Tibial nerve (tissue), 4 donors: Measurements from ENCODE around the gene FRY. TPM values are rescaled to one million over a fixed set of nuclear protein-coding genes. Genes with fewer than 3 reads are reported as not detected.

Experiments used
- DNase-seq, 2 donors: peaks; one replicate each; pipeline ENCODE4 v3.0.0-alpha.2; 2019; ENCODE audit warnings: low spot score in 2 of 2
- H3K27ac ChIP-seq, 4 donors: fragments of 200-600 bp; sonication (generic) in 3 of 4; one replicate each; pipeline ENCODE4 v1.5.1; 2017 to 2019; ENCODE audit warnings: mild to moderate bottlenecking in 1 of 4
- H3K27me3 ChIP-seq, 2 donors: fragments of 200-600 bp; sonication (generic) in 1 of 2; one replicate each; pipeline versions ENCODE4 v1.5.1 to v1.6.0; 2017 to 2019
- H3K36me3 ChIP-seq, 3 donors: fragments of 200-600 bp; sonication (generic); one replicate each; pipeline ENCODE4 v1.5.1; 2018 to 2019
- H3K4me1 ChIP-seq, 4 donors: fragments of 200-600 bp; sonication (generic) in 3 of 4; one replicate each; pipeline ENCODE4 v1.5.1; 2017 to 2019
- H3K4me3 ChIP-seq, 4 donors: fragments of 200-600 bp; sonication (generic) in 3 of 4; one replicate each; pipeline ENCODE4 v1.5.1; 2017 to 2019; ENCODE audit warnings: mild to moderate bottlenecking in 1 of 4, moderate library complexity in 1 of 4
- H3K9me3 ChIP-seq, 4 donors: fragments of 200-600 bp; sonication (generic) in 3 of 4; one replicate each; pipeline ENCODE4 v1.5.1; 2017 to 2019
- CTCF ChIP-seq, 5 experiments: fragments of 200-600 bp in 3 of 5; fragments of 450-650 bp in 2 of 5; sonication (generic) in 3 of 5; IDR thresholded peaks; one replicate each; pipeline ENCODE4 v1.5.1; 2016 to 2019; ENCODE audit warnings: antibody characterized with exemption in 5 of 5, mild to moderate bottlenecking in 3 of 5, moderate library complexity in 2 of 5
- EP300 ChIP-seq, 2 donors: sonication (generic); formaldehyde crosslinking; IDR thresholded peaks; one replicate each; pipeline ENCODE4 v1.6.1; 2017; ENCODE audit warnings: antibody characterized with exemption in 2 of 2, mild to moderate bottlenecking in 1 of 2
- POLR2A ChIP-seq, 2 donors: fragments of 450-650 bp; IDR thresholded peaks; one replicate each; pipeline ENCODE4 v1.6.1; 2017; ENCODE audit warnings: antibody characterized with exemption in 2 of 2, mild to moderate bottlenecking in 2 of 2, moderate library complexity in 2 of 2
- WGBS, 2 donors: methylation state at CpG; one replicate each; pipeline ENCODE4 v1.1.5; 2018; 5-methylcytosine and 5-hydroxymethylcytosine counted together
- total RNA-seq, 4 donors: library from RNA; depleted of rRNA; stranded (reverse); fragments of >200 nt; gene quantifications; one replicate each; pipeline ENCODE4 v1.1.0, GENCODE V29; 2016

Gene FRY
- total RNA-seq, 4 donors from 2014 or later: 48.9 to 94.6 (median 75.8) TPM

GRCh38 chr13:32075170-32075851 lies 43.7 kb downstream of the FRY start:
- H3K27me3 ChIP-seq: no peaks in the 10 kb centered on the region
- H3K36me3 ChIP-seq: peaks cover 0 to 6% (median 0%) of the 10 kb centered on the region in 3 donors
- H3K9me3 ChIP-seq: no peaks in the 10 kb centered on the region
- 86 to 97% methylated on average over 2 of the region's 2 CpGs for WGBS, 2 donors
- no peak for DNase-seq
- no peak overlapping the region for H3K27ac ChIP-seq
- no peaks in the 10 kb centered on the region for H3K4me1 ChIP-seq
- H3K4me3 ChIP-seq: no peak overlapping the region
- TF ChIP-seq POLR2A (IDR thresholded peaks at IDR 0.05) (no peak), EP300 (IDR thresholded peaks at IDR 0.05) (no peak), CTCF (IDR thresholded peaks at IDR 0.05) (no peak)

GRCh38 chr13:32079587-32079986 lies 48.0 kb downstream of the FRY start:
- WGBS, 2 donors: 62 to 76% methylated on average over 3 of the region's 3 CpGs

GRCh38 chr13:32080328-32080744 lies 48.8 kb downstream of the FRY start:
- Histone ChIP-seq H3K27ac (peak overlapping the region in 1 of 4 donors; percentile 18), H3K27me3 (no peaks in the 10 kb centered on the region), H3K9me3 (no peaks in the 10 kb centered on the region), H3K4me3 (no peak overlapping the region), H3K4me1 (no peaks in the 10 kb centered on the region), H3K36me3 (peaks cover 0 to 6% (median 0%) of the 10 kb centered on the region in 3 donors)
- TF ChIP-seq POLR2A (IDR thresholded peaks at IDR 0.05): no peak
- no peak for TF ChIP-seq EP300 (IDR thresholded peaks at IDR 0.05)
- TF ChIP-seq CTCF (IDR thresholded peaks at IDR 0.05): no peak
- WGBS, 2 donors: 68% methylated on average over 1 of the region's 1 CpG
- DNase-seq: no peak

More at GRCh38 chr13:32079587-32079986, 48.0 kb downstream of the FRY start:
- H3K36me3 ChIP-seq: peaks cover 0 to 6% (median 0%) of the 10 kb centered on the region in 3 donors
- no peak overlapping the region for H3K4me3 ChIP-seq
- no peak for DNase-seq
- no peaks in the 10 kb centered on the region for H3K9me3 ChIP-seq
- H3K27me3 ChIP-seq: no peaks in the 10 kb centered on the region
- H3K4me1 ChIP-seq: no peaks in the 10 kb centered on the region
- TF ChIP-seq POLR2A (IDR thresholded peaks at IDR 0.05) (no peak), CTCF (IDR thresholded peaks at IDR 0.05) (no peak), EP300 (IDR thresholded peaks at IDR 0.05) (no peak)
- no peak overlapping the region for H3K27ac ChIP-seq

- Histone ChIP-seq H3K27me3 (no peaks in the 10 kb centered on the region), H3K4me1 (no peaks in the 10 kb centered on the region), H3K36me3 (peaks cover 0 to 6% (median 0%) of the 10 kb centered on the region in 3 donors), H3K9me3 (no peaks in the 10 kb centered on the region), H3K4me3 (no peak overlapping the region), H3K27ac (no peak overlapping the region)
- no peak for TF ChIP-seq EP300 (IDR thresholded peaks at IDR 0.05)
- TF ChIP-seq POLR2A (IDR thresholded peaks at IDR 0.05): no peak
- TF ChIP-seq CTCF (IDR thresholded peaks at IDR 0.05): no peak
- DNase-seq: no peak
- 94 to 95% methylated on average over 2 of the region's 2 CpGs for WGBS, 2 donors
Measured at GRCh38 chr13:32081591-32081990, 50.0 kb downstream of the FRY start.

- WGBS, 2 donors: 51 to 60% methylated on average over 2 of the region's 2 CpGs
- DNase-seq: no peak
Measured at GRCh38 chr13:32086366-32086765, 54.8 kb downstream of the FRY start.

More at GRCh38 chr13:32086366-32086765, 54.8 kb downstream of the FRY start:
- H3K4me3 ChIP-seq: no peak overlapping the region
- no peaks in the 10 kb centered on the region for H3K27me3 ChIP-seq
- no peak for TF ChIP-seq POLR2A (IDR thresholded peaks at IDR 0.05)
- no peak for TF ChIP-seq CTCF (IDR thresholded peaks at IDR 0.05)
- no peak for TF ChIP-seq EP300 (IDR thresholded peaks at IDR 0.05)
- H3K9me3 ChIP-seq: no peaks in the 10 kb centered on the region
- H3K27ac ChIP-seq: no peak overlapping the region
- H3K4me1 ChIP-seq: no peaks in the 10 kb centered on the region
- H3K36me3 ChIP-seq: no peaks in the 10 kb centered on the region
